ENCODE measurements around the gene C4BPA.

GRCh38 chr1:207156095-207156494, 52.1 kb downstream of the C4BPA start:
- TF ChIP-seq, protein P1, sequence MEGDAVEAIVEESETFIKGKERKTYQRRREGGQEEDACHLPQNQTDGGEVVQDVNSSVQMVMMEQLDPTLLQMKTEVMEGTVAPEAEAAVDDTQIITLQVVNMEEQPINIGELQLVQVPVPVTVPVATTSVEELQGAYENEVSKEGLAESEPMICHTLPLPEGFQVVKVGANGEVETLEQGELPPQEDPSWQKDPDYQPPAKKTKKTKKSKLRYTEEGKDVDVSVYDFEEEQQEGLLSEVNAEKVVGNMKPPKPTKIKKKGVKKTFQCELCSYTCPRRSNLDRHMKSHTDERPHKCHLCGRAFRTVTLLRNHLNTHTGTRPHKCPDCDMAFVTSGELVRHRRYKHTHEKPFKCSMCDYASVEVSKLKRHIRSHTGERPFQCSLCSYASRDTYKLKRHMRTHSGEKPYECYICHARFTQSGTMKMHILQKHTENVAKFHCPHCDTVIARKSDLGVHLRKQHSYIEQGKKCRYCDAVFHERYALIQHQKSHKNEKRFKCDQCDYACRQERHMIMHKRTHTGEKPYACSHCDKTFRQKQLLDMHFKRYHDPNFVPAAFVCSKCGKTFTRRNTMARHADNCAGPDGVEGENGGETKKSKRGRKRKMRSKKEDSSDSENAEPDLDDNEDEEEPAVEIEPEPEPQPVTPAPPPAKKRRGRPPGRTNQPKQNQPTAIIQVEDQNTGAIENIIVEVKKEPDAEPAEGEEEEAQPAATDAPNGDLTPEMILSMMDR (IDR thresholded peaks at IDR 0.05; ENCODE audit: low read length), result no peak
- TF ChIP-seq EZH2 (optimal IDR thresholded peaks at IDR 0.05; ENCODE audit: low read depth, low read length), result no peak
- TF ChIP-seq EZH2phosphoT487 (IDR thresholded peaks at IDR 0.05; ENCODE audit: low read length), result no peak
